Ishikawa (cell line): ENCODE data around the gene SEMA6A.

Source experiments
- CEBPB ChIP-seq: IDR thresholded peaks from 2 replicates; pipeline ENCODE4 v1.6.1; 2012
- CREB1 ChIP-seq: IDR thresholded peaks from 2 replicates; pipeline ENCODE4 v1.6.1; 2012; ENCODE audit warnings: low read depth
- EGR1 ChIP-seq: IDR thresholded peaks from 2 replicates; pipeline ENCODE4 v1.6.1; 2012
- EP300 ChIP-seq: IDR thresholded peaks from 2 replicates; pipeline ENCODE4 v1.6.1; 2012; ENCODE audit warnings: borderline replicate concordance
- FOXM1 ChIP-seq: IDR thresholded peaks from 2 replicates; pipeline ENCODE4 v1.6.1; 2012; ENCODE audit warnings: low read depth, borderline replicate concordance
- MAX ChIP-seq: IDR thresholded peaks from 2 replicates; pipeline ENCODE4 v1.6.1; 2012
- NFIC ChIP-seq: IDR thresholded peaks from 2 replicates; pipeline ENCODE4 v1.6.1; 2012
- RAD21 ChIP-seq: IDR thresholded peaks from 2 replicates; pipeline ENCODE4 v1.6.1; 2012; ENCODE audit warnings: low read depth
- TAF1 ChIP-seq: IDR thresholded peaks from 2 replicates; pipeline ENCODE4 v1.6.1; 2012; ENCODE audit warnings: low read depth, mild to moderate bottlenecking
- TCF12 ChIP-seq: IDR thresholded peaks from 2 replicates; pipeline ENCODE4 v1.6.1; 2012; ENCODE audit warnings: low read depth
- TEAD4 ChIP-seq: IDR thresholded peaks from 2 replicates; pipeline ENCODE4 v1.6.1; 2012
- USF1 ChIP-seq: IDR thresholded peaks from 2 replicates; pipeline ENCODE4 v1.6.1; 2012
- YY1 ChIP-seq: IDR thresholded peaks from 2 replicates; pipeline ENCODE4 v1.6.1; 2012; ENCODE audit warnings: low read depth
- ZBTB7A ChIP-seq: IDR thresholded peaks from 2 replicates; pipeline ENCODE4 v1.6.1; 2012; ENCODE audit warnings: low read depth
- TF ChIP-seq, protein P1 (sequence below): IDR thresholded peaks from 2 replicates; pipeline ENCODE4 v1.6.1; 2012; ENCODE audit warnings: low read depth, mild to moderate bottlenecking

Gene SEMA6A

DNA sequence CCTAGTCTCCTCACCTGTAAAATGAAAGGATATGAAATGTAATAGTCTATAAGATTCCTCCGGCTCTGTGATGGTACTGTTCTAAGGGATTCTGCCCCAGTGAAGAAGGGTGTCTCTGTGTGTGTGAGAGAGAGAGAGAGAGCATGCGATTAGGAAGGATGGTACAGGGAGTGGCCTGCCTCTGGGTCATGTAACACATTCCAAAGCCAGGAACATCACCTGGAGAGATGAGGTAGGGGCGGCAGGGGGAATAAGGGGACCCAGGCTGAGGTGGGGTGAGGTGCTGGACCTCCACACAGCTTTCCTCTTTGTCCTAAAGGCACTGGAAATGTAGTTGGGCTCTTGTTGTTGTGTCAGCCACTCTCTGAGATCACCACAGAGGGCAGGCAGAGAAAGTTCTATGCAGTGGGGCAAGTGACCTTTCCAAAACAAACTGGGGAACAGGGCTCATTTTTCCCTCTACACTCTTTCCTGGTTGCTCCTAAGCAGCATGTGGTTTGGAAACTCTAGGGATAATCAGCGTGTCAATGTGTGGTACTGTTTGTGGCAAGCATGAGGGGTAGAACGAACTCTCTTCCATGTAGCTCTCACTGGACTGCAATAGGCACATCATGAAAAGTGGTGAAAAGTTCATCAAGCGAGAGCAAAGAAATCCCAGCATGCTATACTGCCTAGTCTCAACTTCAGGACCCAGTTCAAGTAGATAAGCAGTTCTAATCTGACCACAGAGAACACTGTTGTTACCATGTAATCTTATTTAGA lies 65.0 kb downstream of the SEMA6A start:
- no peak for TF ChIP-seq CREB1
- no peak for TF ChIP-seq TCF12
- no peak for TF ChIP-seq EP300
- TF ChIP-seq, protein P1, sequence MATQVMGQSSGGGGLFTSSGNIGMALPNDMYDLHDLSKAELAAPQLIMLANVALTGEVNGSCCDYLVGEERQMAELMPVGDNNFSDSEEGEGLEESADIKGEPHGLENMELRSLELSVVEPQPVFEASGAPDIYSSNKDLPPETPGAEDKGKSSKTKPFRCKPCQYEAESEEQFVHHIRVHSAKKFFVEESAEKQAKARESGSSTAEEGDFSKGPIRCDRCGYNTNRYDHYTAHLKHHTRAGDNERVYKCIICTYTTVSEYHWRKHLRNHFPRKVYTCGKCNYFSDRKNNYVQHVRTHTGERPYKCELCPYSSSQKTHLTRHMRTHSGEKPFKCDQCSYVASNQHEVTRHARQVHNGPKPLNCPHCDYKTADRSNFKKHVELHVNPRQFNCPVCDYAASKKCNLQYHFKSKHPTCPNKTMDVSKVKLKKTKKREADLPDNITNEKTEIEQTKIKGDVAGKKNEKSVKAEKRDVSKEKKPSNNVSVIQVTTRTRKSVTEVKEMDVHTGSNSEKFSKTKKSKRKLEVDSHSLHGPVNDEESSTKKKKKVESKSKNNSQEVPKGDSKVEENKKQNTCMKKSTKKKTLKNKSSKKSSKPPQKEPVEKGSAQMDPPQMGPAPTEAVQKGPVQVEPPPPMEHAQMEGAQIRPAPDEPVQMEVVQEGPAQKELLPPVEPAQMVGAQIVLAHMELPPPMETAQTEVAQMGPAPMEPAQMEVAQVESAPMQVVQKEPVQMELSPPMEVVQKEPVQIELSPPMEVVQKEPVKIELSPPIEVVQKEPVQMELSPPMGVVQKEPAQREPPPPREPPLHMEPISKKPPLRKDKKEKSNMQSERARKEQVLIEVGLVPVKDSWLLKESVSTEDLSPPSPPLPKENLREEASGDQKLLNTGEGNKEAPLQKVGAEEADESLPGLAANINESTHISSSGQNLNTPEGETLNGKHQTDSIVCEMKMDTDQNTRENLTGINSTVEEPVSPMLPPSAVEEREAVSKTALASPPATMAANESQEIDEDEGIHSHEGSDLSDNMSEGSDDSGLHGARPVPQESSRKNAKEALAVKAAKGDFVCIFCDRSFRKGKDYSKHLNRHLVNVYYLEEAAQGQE = no peak
- TF ChIP-seq CEBPB = no peak
- TF ChIP-seq RAD21 = no peak
- no peak for TF ChIP-seq ZBTB7A
- TF ChIP-seq YY1 = no peak
- no peak for TF ChIP-seq NFIC
- TF ChIP-seq TAF1 = no peak
- no peak for TF ChIP-seq USF1

GRCh38 chr5:116508835-116509234 lies 65.8 kb downstream of the SEMA6A start:
- TF ChIP-seq USF1 (no peak), CEBPB (no peak), TEAD4 (no peak), EGR1 (no peak), YY1 (no peak), FOXM1 (no peak), NFIC (no peak), ZBTB7A (no peak), CREB1 (no peak), TCF12 (no peak), EP300 (no peak), MAX (no peak), TAF1 (no peak), RAD21 (no peak)
- TF ChIP-seq, protein P1 = no peak

DNA sequence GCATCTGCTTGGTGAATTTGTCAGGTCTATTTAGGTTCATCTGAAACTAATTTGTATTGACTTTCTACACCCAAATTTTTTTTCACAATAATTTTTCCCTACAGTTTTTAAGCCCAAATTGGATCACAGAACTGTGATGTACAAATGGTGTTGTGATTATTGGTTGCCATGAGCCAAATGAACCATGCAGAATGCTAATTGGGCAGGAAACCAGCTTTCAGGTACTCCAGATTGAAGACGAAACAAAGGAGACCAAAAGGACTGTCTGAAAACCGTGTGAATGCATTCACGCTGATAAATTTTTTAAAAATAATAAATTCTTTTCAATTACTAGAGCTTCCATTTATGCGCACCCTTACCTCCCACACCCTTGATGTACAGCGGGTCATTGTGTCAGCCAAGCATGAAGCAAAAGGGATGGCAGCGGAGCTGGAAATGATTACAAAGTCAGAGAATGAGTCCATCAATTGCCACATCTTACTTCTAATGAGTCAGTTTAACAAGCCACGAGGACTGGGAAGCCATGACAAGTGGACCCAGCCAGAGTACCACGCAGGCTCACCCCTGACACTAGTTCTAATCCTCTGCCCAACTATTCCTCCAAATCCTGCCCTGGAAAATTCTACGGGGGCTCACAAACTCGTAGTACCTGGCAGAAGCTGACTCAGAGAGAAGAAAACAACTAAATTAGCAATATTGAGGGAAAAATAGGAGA lies 66.5 kb downstream of the SEMA6A start:
- no peak for TF ChIP-seq FOXM1

GRCh38 chr5:116507051-116507537 lies 67.5 kb downstream of the SEMA6A start:
- TF ChIP-seq CREB1 = no peak
- no peak for TF ChIP-seq TCF12
- no peak for TF ChIP-seq CEBPB
- no peak for TF ChIP-seq TEAD4
- no peak for TF ChIP-seq FOXM1
- no peak for TF ChIP-seq RAD21
- TF ChIP-seq, protein P1 = no peak
- TF ChIP-seq EGR1 = no peak
- no peak for TF ChIP-seq YY1
- no peak for TF ChIP-seq MAX
- TF ChIP-seq USF1 = no peak
- no peak for TF ChIP-seq TAF1
